GM21619 (cell line): ENCODE measurements around the gene TNFRSF1B.

Experiments
- ATAC-seq: cut with Tn5 transposase; IDR thresholded peaks from one replicate; pipeline ENCODE4 v1.9.1; 2021; ENCODE audit not compliant: unreplicated experiment

Gene TNFRSF1B

DNA sequence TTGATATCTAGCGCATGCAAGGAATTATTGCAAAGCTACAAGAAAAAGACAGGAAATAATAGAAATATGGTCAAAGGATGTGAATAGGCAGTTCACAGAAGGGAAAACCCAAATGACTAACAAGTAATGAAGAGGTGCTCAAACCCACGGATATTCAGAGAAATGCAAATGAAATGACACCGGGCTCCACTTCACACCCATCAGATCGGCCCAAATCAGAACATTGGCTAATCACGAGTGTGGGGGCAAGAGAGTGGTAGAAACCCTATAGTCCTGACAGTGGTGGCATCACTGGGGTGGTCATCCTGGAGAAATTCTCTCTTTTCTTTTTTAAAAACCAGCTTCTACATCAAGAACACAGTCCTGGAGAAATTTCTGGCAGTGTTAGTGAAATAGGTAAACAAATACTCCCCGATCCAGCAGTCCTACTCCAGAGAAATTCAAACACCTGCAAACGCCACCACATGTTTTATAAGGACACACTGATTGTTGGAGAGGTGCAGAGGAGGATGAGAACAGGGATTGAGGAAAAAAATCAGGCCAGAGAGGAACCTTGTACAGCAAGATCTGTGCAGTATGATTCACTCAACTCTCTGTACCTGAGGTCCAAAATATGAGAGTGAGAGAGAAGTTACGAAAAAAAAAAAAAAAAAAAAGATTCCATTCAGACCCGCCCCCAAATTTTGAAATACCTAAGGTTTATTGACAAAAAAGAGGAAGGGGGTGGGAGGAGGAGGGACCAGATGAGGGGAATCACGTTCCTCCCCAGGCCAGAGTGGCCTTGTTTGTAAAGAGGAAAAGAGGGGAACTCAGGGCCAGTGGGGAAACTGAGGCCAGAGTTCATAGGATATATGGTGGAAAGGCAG is 9.2 kb upstream of the TNFRSF1B start:
- ATAC-seq, result no peak

DNA sequence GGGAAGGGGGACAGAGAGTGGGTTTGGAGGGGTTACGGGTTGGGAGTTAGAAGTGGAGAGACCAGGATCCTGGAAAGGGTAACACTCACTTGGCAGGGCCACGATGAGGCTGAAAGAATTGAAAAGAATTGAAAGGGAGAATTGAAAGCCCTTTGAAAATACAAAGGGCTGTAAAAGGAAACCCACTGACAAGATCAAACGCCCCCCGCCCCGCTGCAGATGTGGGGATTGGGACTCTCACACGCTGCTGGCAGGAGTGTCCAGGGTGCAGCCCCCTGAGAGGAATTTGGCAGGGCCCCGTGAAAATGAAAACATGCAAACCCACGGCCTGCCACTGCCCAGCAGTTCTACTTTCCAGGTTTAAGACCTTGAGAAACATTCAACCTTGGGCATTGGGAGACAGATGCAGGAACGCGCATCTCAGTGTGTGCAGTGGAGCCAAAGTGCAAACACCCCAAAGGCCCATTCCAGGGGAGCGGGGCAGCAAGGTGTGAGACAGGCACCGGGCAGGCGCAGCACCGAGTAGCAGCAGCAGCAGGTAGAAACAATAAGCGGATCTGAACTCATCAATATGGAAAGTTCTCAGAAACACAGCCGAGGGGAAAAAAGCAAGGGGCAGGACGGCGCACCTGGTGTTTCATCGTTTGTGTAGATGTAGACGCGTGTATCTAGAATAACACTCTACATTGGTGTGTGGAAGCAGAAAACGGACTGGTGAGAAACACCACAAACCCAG is 8.3 kb upstream of the TNFRSF1B start:
- no peak for ATAC-seq

DNA sequence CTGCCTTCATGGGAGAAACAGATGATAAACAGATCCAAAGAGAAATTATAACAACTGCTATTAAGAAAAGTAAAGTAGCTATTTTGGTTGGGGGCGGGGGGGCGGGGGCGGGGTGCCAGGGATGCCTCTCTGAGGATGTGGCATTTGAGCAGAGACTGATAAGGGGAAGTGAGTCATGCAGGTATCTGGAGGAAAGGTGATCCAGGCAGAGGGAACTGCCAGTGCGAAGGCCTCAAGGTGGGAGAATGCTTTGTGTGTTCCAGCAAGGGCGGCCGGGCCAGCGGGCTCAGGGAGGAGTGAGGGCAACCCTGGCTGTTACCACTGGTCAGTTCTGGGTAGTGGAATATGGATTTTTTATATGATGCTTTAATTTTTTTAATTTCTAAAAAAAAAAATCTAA is 7.0 kb upstream of the TNFRSF1B start:
- no peak for ATAC-seq

DNA sequence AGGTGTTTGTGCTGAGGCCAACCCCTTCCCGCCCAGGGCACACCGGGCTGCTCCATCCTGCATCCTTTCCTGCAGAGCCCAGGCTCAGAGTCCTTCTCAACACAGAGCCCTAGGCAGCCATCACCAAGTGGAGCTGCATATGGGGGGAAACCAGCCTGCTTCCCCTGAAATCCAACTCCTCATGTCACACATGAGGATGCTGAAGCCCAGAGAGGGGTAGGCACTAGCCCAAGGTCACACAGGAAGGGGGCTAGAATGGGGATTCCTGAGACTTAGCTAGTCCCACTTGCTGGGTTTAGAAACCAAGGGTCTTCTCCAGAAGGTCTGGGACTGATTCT is 5.5 kb upstream of the TNFRSF1B start:
- no peak for ATAC-seq

DNA sequence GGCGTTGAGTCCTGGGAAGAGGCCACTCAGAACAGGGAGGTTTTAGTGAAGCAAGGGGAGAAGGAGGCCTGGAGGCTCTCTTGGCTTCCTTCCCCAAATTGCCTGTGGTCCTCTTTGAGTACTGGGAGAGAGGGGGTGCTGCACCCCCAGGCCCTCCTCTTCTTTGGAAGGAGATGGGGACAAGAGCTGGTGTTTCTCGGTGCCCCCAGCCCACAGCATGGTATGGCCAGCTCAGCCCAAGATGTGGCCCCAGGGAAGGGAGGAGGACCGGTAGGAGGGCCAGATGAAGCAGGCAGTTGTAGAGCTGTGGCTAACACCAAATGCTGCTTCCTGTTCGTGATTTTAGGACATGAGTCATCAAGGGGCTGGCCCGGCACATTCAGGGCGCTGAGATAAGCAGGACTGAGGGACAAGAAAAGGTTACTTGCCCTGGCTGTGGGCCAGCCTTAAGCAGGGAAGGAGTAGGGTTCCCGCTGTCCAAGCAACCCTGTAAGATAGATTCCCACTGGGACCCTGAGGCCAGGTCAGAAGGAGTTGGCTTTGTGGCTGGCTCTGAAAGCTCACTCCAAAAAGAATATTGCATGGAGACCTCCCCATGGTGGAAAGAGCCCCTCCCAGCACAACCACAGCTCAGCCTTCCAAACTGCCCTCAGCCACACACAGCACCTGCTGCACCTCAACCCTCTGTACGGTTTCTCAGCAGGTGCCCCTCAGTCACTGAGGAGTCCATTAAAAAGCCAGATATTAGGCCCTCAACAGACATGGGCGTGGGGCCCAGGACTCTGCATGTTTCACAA is 4.9 kb upstream of the TNFRSF1B start:
- peak; percentile 67 for ATAC-seq

DNA sequence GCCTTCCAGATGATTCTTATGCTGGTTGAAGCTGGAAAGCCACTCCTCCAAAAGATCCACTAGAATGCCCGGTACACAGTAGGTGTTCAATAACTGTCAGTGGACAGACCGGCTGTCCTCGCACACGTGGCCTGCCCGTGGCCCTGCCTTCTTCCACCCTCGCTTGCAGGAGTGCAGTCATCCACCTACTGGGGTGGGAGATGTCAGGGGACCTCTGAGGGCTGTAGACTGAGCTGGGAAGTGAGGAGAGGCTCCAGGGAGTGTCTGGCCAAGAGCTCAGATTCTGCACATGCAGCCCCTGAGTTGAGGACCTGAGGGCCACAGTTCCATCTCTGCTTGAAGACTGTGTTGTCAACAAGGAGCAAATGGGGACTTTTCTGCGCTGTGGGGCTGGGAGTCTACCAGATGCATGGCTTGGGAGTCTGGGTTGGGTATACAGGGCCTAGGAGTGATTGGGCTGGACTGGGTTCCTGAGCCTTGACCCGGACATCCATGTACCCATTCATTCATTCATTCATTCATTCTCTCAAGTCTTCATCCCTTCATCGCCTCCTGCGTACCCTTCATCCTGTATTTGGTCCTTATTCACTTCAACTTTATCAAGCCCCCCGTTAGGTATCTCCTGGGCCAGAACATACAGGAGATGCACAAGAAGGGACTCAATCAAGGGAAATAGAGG is 4.2 kb upstream of the TNFRSF1B start:
- ATAC-seq, result no peak

DNA sequence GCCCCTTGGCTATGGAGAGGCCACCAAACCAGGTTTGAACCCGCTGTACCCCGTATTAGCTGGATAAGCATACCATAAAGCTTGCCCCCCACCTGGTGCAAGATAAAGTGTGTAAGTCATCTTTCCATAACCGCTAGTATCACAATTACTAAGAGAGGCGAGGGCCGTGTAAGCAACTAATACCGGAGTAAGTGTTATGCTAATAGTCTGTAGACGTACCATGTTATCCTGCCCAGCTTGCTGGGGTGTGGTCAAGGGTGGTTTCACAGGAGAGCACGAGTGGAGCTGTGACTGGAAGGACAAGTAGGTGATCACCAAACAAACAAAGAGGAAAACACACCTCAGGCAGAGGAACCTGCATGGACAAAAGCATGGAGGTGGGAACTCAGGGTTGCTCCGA is 3.6 kb upstream of the TNFRSF1B start:
- no peak for ATAC-seq

DNA sequence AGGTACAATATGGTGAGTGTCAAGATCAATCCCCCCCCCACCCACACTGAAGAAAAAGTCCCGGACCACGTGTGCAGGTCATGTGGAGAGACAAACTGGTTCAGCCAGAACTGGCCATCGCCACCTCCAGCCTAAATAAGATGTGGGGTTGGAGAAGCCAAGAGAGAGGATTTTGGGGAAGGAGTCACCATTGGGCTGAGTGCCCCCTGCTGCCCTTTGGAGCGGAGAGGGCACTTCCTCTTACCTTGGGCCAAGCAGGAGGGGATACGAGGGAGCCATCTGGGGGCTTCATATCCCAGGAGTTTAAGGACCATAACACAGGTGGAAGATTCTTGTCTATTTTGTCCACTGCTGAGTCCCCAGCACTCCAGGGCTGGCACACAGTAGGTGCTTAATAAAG is 2.6 kb upstream of the TNFRSF1B start:
- ATAC-seq, result no peak

DNA sequence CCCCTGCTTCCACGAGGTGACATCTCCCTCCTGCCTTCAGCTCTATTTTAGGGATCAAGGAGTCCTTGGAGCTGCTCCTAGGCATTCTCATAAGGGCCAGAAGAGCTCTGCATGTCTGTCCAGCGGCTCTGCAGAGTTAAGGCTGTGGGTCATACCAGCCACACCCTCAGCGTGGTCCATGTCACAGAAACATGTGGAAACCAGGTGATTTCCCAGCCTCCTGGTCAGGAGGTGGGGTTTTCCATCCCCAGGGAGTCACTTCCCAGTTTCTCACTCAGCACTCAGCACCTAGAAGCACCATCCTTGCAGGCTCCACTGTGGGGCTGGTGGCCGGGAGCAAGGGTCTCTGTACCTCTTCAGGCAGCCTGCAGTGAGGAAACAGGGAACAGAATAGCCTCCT is 1.4 kb upstream of the TNFRSF1B start:
- ATAC-seq, result no peak

DNA sequence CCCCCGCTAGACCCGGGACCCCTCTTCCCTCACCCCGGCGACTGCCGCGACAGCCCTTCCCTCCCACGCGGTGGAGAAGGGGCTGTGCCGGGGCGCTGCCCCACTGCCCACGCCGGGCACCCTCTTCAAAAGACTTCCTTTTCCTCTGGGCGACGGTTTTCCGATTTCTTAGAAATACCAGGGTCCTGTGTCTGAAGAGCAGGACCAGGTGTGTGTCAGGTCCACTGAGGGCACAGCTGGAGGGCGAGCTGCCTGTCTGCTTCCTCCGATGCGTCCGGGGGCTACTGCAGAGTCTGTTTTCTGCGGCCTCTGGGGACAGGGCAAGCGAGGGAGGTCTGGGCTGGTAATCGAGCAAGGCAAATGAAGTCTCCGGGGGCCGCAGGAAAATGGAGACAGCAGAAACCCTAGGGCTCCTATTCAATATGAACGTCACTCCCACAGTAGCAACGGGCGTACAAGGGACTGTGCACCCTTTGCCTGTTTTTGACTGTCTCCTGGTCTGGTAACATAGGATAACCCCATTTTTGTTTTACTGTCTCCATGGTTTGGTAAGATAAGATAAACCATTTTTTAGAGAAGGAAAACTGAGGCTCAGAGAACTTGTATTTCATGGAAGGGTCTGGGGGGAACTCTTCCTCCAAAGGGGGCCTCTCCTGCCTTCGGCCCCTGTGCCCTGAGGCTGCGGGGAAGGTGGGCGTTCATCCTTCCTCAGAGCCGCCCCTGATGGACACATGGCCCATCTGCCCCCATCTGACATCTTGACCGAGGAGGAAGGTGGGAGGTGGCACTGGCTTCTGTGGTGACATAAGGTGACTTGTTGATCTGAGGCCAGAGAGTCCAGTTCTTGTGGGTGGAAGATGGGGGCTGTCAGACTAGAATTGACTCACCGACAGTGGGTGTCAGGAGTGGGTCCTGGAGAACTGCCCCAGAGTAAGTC is 970 bp downstream of the TNFRSF1B start:
- ATAC-seq, result peak; percentile 25

DNA sequence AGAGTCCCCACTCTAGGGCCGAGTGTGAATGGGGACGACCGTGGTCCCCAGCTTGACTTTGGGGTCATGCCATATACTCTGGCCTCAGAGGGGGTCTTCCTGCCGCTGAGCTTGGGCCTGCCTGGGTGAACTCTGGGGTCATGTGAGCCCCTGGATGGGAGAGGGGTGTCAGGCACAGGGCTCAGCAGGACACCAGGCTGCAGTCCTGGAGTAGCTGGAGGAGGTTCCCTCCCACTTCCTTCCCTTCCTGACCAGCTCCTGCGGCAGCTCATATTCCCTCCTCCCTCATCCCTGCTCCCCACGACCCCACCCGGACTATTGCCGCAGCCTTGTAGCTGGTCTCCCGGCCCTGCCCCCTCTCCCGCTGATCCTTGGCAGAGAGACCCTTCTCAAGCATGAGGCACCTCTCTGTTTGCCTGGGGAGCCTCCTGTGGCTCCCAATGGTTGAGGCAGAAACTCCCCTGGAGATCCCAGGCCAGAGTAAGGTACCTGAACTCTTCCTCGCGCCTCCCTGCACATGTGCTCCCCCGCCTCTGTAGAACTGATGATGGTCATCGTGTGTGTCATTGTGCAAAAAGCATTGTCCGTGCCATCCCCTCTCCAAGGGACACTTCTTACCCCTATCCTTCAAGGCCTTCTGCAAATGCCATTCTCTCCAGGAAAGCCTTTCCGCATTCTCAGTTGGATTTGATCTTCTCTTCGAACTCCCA is 1.8 kb downstream of the TNFRSF1B start:
- no peak for ATAC-seq

DNA sequence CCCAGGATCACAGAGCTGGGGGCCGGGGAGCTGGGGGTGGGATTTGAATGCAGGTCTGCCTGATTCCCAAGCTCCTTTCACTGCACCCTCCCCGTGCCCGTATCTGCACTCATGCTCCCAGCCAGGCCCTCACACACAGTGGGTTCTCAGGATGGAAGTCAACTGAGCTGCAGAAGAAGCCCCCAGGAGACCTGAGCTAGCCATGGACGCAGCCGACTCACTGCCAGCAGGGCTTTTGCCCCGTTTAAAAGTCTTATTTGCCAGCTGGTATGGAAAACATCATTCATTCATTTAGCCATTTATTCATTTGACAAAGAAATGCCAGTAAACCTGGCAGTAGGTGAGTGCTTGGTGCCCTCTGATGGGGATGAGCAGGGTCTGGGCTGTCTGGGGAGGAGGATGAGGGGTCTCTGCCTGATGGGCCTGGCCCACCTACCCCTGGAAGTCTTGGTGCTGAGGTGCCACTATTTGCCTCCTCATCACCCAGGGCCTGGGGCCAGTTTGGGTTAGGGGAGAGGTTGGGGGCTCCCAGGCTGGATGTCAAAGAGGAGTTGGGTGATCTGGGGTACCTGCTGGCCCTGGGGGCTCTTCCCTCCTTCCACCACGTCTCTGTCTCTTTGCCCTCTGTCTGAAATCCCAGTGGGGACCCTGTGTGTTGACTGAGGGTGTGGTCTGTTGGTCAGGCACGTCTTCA is 2.8 kb downstream of the TNFRSF1B start:
- no peak for ATAC-seq

DNA sequence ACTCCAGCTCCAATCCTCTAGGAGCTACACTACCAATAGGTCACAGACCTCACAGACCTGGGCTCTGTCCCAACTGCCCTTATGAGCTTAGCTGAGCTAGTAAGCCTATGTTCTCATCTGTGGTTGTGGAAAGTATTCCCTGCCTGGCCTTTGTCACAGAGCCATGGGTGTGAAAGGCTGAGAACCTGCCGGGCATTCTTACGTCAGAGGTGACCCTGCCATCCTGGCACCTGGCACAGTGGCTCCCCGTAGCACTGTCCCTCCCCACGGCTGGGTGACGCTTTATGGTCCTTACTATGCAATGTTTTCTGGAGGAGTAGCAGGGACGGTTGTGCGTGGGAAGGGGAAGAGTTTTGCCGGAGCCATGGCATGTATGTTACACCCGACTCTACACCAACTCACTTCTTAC is 3.5 kb downstream of the TNFRSF1B start:
- no peak for ATAC-seq

DNA sequence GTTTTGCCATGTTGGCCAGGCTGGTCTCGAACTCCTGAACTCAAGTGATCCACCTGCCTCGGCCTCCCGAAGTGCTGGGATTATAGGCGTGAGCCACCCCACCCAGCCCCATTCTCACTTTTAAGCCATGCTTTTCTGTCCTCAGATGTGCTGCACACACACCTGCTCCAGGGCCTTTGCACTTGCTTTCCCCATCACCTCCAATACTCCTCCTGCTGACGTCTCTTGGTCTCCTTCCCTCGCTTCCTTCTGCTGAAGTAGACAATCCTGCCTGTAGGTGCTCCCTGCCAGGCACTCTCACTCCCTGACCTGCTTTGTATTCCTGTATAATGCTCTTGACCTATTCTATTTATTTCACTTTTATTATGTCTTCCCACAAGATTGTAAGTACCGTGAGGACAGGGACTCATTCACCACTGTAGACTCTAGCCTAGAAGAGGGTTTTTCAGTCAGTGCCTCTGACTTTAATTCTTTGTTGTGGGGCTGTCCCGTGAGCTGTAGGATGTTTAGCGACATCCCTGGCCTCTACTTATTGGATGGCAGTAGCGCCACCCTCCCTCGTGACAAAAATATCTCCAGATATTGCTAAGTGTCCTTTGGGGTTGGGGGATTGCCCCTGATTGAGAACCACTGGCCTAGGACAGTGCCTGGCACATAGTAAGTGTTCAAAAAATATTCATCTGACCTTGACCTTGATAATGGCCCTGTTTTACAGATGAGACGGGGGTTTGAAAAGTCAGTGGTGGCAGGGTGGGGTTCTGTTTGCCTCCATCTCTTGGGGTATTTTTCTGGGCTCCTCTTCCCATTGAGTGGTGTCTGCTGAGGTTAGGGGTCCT is 4.6 kb downstream of the TNFRSF1B start:
- ATAC-seq, result no peak

DNA sequence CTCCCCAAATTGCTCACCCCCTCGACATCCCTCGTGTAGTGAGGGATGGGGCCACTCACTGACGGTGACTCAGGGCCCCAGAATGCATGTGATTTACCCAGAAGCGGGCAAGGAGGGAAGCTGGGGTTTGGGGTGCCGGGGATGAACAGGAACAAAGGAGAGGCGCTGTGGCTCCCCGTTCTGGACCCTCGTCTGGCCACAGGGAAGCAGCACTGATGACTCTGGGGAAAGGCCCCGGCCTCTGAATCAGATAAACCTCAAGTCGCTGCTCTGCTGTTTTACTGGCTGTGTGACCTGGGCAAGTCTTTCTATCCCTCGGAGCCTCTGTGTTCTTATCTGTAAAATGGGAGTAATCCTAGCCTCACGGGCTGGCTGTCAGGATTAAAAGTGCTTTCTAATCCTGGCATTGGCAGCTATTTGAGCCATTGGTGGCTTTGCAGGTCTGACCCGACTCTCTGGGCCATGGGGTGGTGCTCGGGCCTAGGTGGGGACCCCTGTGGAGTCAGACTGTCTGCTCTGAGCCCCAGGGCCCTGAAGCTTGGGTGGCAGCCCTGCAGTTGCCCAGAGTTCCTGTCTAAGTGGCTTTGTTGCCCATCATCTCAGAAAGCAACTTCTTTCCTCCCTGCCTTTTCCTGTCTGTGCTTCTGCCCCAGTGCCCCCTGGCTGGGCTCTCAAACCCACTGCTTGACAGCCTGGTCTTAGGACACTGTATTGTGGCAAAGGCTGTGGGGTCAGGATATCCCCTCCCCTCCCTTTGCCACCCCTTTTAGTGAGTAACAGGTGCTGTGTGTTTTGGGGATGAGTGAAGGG is 5.5 kb downstream of the TNFRSF1B start:
- no peak for ATAC-seq

DNA sequence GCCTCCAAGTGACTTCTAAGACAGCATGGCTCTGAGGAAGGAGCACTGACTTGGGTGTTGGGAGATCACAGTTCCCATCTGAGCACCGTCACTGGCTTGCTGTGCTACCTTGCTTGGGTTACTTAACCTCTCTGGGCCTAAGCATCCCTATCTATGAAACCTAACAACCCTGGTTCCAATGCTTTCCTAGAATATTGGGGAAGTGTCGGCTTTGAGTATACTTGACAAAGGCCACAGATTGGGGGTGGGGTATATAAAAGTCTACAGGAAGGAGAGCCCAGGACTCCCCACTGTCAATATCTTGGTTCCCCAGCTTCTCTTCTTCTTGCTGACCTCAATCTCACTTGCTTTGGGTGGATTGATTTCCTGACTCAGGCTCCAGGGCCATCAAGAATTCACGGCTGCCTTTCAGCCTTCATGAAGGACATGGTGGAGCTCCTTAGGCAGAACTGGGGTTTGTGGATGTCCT is 6.3 kb downstream of the TNFRSF1B start:
- no peak for ATAC-seq

DNA sequence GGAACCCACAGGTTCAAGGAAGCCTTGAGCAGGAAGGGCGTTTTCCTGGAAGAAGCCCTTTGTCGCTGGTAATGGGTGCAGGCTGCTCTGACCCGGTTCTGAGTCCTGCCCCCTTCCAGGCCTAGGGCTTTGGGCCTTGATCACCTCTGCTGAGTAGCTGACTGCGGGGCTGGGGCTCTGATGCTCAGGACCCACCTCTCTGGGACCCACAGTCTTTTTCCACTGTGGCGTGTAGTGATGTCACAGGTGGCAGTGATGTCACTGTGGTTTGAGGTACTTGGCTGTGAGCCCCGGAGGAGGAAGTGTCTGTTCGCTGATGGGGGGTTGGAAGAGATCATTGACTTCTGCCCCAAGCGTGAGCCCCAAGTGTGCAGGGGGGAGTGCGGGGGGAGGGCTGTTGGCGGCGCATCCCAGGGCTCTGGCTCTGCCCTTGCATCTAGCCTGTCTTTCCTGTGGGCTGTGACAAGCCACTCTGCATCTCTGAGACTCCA is 6.9 kb downstream of the TNFRSF1B start:
- no peak for ATAC-seq
